ENCODE results near the gene SP1. TPM values are rescaled to one million over a fixed set of nuclear protein-coding genes. Genes with fewer than 3 reads are reported as not detected.

The SP1 gene
- total and polyA plus RNA-seq, 2 experiments from 2014 or later: 11.1 to 68.4 TPM

- H3K27ac ChIP-seq (ENCODE audit: low read depth): no peak overlapping the region
- Mint-ChIP-seq H3K9me3 (peaks cover 4% of the 10 kb centered on the region; the same call in 1 of the 3 replicates), H3K4me3 (no peak overlapping the region), H3K27me3 (ENCODE audit: insufficient read depth, low read depth, poor library complexity) (peaks cover 14% of the 10 kb centered on the region), H3K36me3 (ENCODE audit: low read depth) (no peaks in the 10 kb centered on the region), H3K27ac (no peak overlapping the region), H3K4me1 (peaks cover 10% of the 10 kb centered on the region; the same call in 2 of the 3 replicates)
- H3K27me3 ChIP-seq (ENCODE audit: insufficient read depth): peaks cover 36% of the 10 kb centered on the region
- H4K20me1 ChIP-seq (replicated peaks; ENCODE audit: insufficient read depth): no peaks in the 10 kb centered on the region
- no peak for TF ChIP-seq CREB1 (CRISPR knock-in tag; IDR thresholded peaks at IDR 0.05; ENCODE audit: low read depth)
- no peak for TF ChIP-seq ZNF331 (CRISPR knock-in tag; IDR thresholded peaks at IDR 0.05; ENCODE audit: low read depth)
- TF ChIP-seq NANOG (IDR thresholded peaks at IDR 0.05; ENCODE audit: borderline replicate concordance): no peak
- TF ChIP-seq, protein P1, sequence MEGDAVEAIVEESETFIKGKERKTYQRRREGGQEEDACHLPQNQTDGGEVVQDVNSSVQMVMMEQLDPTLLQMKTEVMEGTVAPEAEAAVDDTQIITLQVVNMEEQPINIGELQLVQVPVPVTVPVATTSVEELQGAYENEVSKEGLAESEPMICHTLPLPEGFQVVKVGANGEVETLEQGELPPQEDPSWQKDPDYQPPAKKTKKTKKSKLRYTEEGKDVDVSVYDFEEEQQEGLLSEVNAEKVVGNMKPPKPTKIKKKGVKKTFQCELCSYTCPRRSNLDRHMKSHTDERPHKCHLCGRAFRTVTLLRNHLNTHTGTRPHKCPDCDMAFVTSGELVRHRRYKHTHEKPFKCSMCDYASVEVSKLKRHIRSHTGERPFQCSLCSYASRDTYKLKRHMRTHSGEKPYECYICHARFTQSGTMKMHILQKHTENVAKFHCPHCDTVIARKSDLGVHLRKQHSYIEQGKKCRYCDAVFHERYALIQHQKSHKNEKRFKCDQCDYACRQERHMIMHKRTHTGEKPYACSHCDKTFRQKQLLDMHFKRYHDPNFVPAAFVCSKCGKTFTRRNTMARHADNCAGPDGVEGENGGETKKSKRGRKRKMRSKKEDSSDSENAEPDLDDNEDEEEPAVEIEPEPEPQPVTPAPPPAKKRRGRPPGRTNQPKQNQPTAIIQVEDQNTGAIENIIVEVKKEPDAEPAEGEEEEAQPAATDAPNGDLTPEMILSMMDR (conservative IDR thresholded peaks at IDR 0.05; ENCODE audit: low read depth in 2 of 2): no peak
- TF ChIP-seq STAT1 (IDR thresholded peaks at IDR 0.05; ENCODE audit: unreplicated experiment): no peak
- no peak for TF ChIP-seq EZH2phosphoT487 (IDR thresholded peaks at IDR 0.05; ENCODE audit: unreplicated experiment)
- no peaks in the 10 kb centered on the region for H3K9me2 ChIP-seq (ENCODE audit: insufficient read depth)
- ATAC-seq (no peak), DNase-seq (ENCODE audit: low spot score) (no peak)
- no peak overlapping the region for H3K4me3 ChIP-seq
- no peaks in the 10 kb centered on the region for H3K36me3 ChIP-seq (ENCODE audit: insufficient read depth)
- H3K4me2 ChIP-seq: no peak overlapping the region
- peaks cover 23% of the 10 kb centered on the region for H3K4me1 ChIP-seq (ENCODE audit: insufficient read depth)
- no peaks in the 10 kb centered on the region for H3K79me2 ChIP-seq (replicated peaks; ENCODE audit: insufficient read depth)
- 0 out of 2 replicates have a peak, but pooled peaks cover 8% of the 10 kb centered on the region for H3F3A ChIP-seq (replicated peaks; ENCODE audit: low read depth)
- 0 out of 2 replicates have a peak overlapping the region, but pooled peaks have one; percentile 98 for H2AFZ ChIP-seq
Observed at GRCh38 chr12:53346491-53346890, 33.5 kb upstream of the SP1 start.

DNA sequence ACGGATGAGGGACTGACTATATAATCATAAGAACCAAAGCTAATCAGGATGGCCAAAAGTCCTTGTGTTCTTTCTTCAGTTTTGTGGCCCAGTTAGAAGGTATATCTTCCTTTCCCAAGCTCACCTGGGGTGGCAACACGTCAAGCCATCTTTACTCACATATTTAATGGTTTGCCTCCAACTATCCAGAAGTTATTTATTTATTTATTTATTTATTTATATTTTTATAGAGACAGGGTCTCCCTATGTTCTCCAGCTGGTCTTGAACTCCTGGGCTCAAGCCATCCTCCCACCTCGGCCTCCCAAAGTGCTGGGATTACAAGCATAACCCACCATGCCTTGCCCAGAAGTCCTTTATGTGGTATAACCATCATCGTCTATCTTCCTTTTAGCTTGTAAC, 32.1 kb upstream of the SP1 start:
- Histone ChIP-seq H3K36me3 (ENCODE audit: insufficient read depth) (no peaks in the 10 kb centered on the region), H4K20me1 (replicated peaks; ENCODE audit: insufficient read depth) (no peaks in the 10 kb centered on the region)
- no peak for DNase-seq (ENCODE audit: low spot score)
- no peak for TF ChIP-seq ZNF114 (CRISPR knock-in tag; IDR thresholded peaks at IDR 0.05)
- no peak for TF ChIP-seq NANOG (IDR thresholded peaks at IDR 0.05; ENCODE audit: borderline replicate concordance)
- no peak for TF ChIP-seq ZNF331 (CRISPR knock-in tag; IDR thresholded peaks at IDR 0.05; ENCODE audit: low read depth)
- TF ChIP-seq, protein P2, sequence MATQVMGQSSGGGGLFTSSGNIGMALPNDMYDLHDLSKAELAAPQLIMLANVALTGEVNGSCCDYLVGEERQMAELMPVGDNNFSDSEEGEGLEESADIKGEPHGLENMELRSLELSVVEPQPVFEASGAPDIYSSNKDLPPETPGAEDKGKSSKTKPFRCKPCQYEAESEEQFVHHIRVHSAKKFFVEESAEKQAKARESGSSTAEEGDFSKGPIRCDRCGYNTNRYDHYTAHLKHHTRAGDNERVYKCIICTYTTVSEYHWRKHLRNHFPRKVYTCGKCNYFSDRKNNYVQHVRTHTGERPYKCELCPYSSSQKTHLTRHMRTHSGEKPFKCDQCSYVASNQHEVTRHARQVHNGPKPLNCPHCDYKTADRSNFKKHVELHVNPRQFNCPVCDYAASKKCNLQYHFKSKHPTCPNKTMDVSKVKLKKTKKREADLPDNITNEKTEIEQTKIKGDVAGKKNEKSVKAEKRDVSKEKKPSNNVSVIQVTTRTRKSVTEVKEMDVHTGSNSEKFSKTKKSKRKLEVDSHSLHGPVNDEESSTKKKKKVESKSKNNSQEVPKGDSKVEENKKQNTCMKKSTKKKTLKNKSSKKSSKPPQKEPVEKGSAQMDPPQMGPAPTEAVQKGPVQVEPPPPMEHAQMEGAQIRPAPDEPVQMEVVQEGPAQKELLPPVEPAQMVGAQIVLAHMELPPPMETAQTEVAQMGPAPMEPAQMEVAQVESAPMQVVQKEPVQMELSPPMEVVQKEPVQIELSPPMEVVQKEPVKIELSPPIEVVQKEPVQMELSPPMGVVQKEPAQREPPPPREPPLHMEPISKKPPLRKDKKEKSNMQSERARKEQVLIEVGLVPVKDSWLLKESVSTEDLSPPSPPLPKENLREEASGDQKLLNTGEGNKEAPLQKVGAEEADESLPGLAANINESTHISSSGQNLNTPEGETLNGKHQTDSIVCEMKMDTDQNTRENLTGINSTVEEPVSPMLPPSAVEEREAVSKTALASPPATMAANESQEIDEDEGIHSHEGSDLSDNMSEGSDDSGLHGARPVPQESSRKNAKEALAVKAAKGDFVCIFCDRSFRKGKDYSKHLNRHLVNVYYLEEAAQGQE (IDR thresholded peaks at IDR 0.05; ENCODE audit: unreplicated experiment): no peak
- TF ChIP-seq EZH2phosphoT487 (IDR thresholded peaks at IDR 0.05; ENCODE audit: unreplicated experiment): no peak
- no peak for TF ChIP-seq CREB1 (CRISPR knock-in tag; IDR thresholded peaks at IDR 0.05; ENCODE audit: low read depth)
- TF ChIP-seq POLR2AphosphoS5 (IDR thresholded peaks at IDR 0.05; ENCODE audit: low read depth): no peak
- TF ChIP-seq JUNB (IDR thresholded peaks at IDR 0.05; ENCODE audit: unreplicated experiment): no peak
- TF ChIP-seq, protein P1 (conservative IDR thresholded peaks at IDR 0.05; ENCODE audit: low read depth in 2 of 2): no peak

More for the DNA sequence above, 32.1 kb upstream of the SP1 start:
- H3K27me3 Mint-ChIP-seq (ENCODE audit: insufficient read depth, low read depth, poor library complexity): peaks cover 14% of the 10 kb centered on the region
- H3K36me3 Mint-ChIP-seq (ENCODE audit: low read depth): no peaks in the 10 kb centered on the region
- H3K4me3 ChIP-seq: no peak overlapping the region
- H2AFZ ChIP-seq: no peak overlapping the region
- no peak overlapping the region for H3K27ac Mint-ChIP-seq
- no peak overlapping the region for H3K27ac ChIP-seq (ENCODE audit: low read depth)
- H3K9me2 ChIP-seq (ENCODE audit: insufficient read depth): no peaks in the 10 kb centered on the region
- H3F3A ChIP-seq (replicated peaks; ENCODE audit: low read depth): 0 out of 2 replicates have a peak, but pooled peaks cover 8% of the 10 kb centered on the region
- peaks cover 33% of the 10 kb centered on the region for H3K27me3 ChIP-seq (ENCODE audit: insufficient read depth)
- no peak for ATAC-seq
- H3K9me3 Mint-ChIP-seq: peaks cover 4% of the 10 kb centered on the region; the same call in 1 of the 3 replicates
- H3K4me2 ChIP-seq: no peak overlapping the region
- peaks cover 23% of the 10 kb centered on the region for H3K4me1 ChIP-seq (ENCODE audit: insufficient read depth)
- no peak overlapping the region for H3K4me3 Mint-ChIP-seq
- no peaks in the 10 kb centered on the region for H3K79me2 ChIP-seq (replicated peaks; ENCODE audit: insufficient read depth)
- H3K4me1 Mint-ChIP-seq: peaks cover 14% of the 10 kb centered on the region; the same call in 2 of the 3 replicates

Data from GM23338 (cell line).